Panc1 (cell line): ENCODE results near the gene ACSS3. TPM values are rescaled to one million over a fixed set of nuclear protein-coding genes. Genes with fewer than 3 reads are reported as not detected.

ENCODE experiments used
- ATAC-seq: fragments of 200-7000 bp; cut with Tn5 transposase; 2 replicates; pipeline ENCODE4 v1.9.1; 2020; ENCODE audit warnings: mild to moderate bottlenecking, moderate library complexity
- BruUV-seq: library from RNA; stranded (reverse); fragments of 400-500 nt; replicated peaks from 2 replicates; lab custom pipeline; 2021; lab: Mats Ljungman, UMichigan
- CTCF ChIA-PET: fragments of 300-600 bp; sonication (Branson Sonifier 250); formaldehyde crosslinking; loops from one replicate; lab custom pipeline; 2022; ENCODE audit warnings: antibody characterized with exemption; lab: Charles Lee
- POLR2A ChIA-PET: fragments of 300-600 bp; sonication (Branson Sonifier 250); formaldehyde crosslinking; loops from one replicate; lab custom pipeline; 2022; ENCODE audit warnings: antibody characterized with exemption; lab: Charles Lee
- DNase-seq: peaks from one replicate; pipeline ENCODE4 v3.0.0-alpha.2; 2010; ENCODE audit warnings: low read depth, low spot score
- H3K27ac ChIP-seq: 2 replicates; pipeline ENCODE4 v1.5.1; 2011; ENCODE audit warnings: mild to moderate bottlenecking, low read length, inconsistent platforms
- H3K27me3 ChIP-seq: fragments of 200-500 bp; sonication (Bioruptor generic); 2 replicates; pipeline ENCODE4 v1.6.0; 2014; ENCODE audit warnings: low read length, inconsistent platforms; ENCODE audit not compliant: control insufficient read depth, insufficient read depth
- H3K36me3 ChIP-seq: fragments of 200-500 bp; sonication (Bioruptor generic); 2 replicates; pipeline ENCODE4 v1.5.1; 2014; ENCODE audit warnings: inconsistent platforms, mild to moderate bottlenecking, low read length, moderate library complexity; ENCODE audit not compliant: control insufficient read depth, insufficient read depth
- H3K4me1 ChIP-seq: 2 replicates; pipeline ENCODE4 v1.5.1; 2011; ENCODE audit warnings: inconsistent platforms, mild to moderate bottlenecking, low read length, moderate library complexity; ENCODE audit not compliant: control insufficient read depth, insufficient read depth
- H3K4me3 ChIP-seq, 2 experiments: 2 replicates each; pipeline ENCODE4 v1.5.1; 2011 to 2012; ENCODE audit warnings: low read depth in 2 of 2, low read length in 2 of 2, mild to moderate bottlenecking in 2 of 2, inconsistent platforms in 1 of 2, moderate library complexity in 1 of 2
- H3K9me3 ChIP-seq: fragments of 200-500 bp; sonication (Bioruptor generic); 2 replicates; pipeline ENCODE4 v1.5.1; 2014; ENCODE audit warnings: low read depth, mild to moderate bottlenecking, inconsistent platforms, low read length, moderate library complexity; ENCODE audit not compliant: control insufficient read depth, insufficient read depth
- POLR2AphosphoS5 ChIP-seq: IDR thresholded peaks from 2 replicates; pipeline ENCODE4 v1.6.1; 2012; ENCODE audit warnings: mild to moderate bottlenecking, low read depth, low read length, moderate library complexity
- REST ChIP-seq, 2 experiments: IDR thresholded peaks; 2 replicates each; pipeline ENCODE4 v1.6.1; 2011 to 2012; ENCODE audit warnings: low read depth in 2 of 2, control low read depth in 1 of 2, low read length in 1 of 2, mild to moderate bottlenecking in 1 of 2, moderate library complexity in 1 of 2; ENCODE audit not compliant: insufficient read depth in 1 of 2
- SIN3A ChIP-seq: IDR thresholded peaks from 2 replicates; pipeline ENCODE4 v1.6.1; 2012; ENCODE audit warnings: low read depth, mild to moderate bottlenecking, low read length, moderate library complexity, borderline replicate concordance; ENCODE audit not compliant: insufficient read depth
- TCF7L2 ChIP-seq: IDR thresholded peaks from 2 replicates; pipeline ENCODE4 v1.6.1; 2011; ENCODE audit warnings: mild to moderate bottlenecking, low read depth, low read length, inconsistent platforms
- in situ Hi-C: cut with HindIII; loops from 2 replicates; pipeline ENCODE4 v1.10.0; 2016; ENCODE audit warnings: low sequenced_read_pairs, low pct_unique_long_range_greater_than_20kb
- intact Hi-C: fragments of 100-400 bp; cut with micrococcal nuclease; formaldehyde crosslinking; loops from one replicate; pipeline ENCODE4 v1.10.0; 2022; ENCODE audit not compliant: unreplicated experiment
- total RNA-seq: library from RNA; stranded (reverse); gene quantifications from one replicate; pipeline ENCODE4 v1.2.1, GENCODE V29; 2021; ENCODE audit not compliant: unreplicated experiment
- TF ChIP-seq, protein P1 (sequence below): fragments of 450-650 bp; IDR thresholded peaks from 2 replicates; pipeline ENCODE4 v1.5.1; 2017; ENCODE audit warnings: mild to moderate bottlenecking

Gene ACSS3
- total RNA-seq, 1 experiment from 2014 or later, result 0.10 TPM

DNA sequence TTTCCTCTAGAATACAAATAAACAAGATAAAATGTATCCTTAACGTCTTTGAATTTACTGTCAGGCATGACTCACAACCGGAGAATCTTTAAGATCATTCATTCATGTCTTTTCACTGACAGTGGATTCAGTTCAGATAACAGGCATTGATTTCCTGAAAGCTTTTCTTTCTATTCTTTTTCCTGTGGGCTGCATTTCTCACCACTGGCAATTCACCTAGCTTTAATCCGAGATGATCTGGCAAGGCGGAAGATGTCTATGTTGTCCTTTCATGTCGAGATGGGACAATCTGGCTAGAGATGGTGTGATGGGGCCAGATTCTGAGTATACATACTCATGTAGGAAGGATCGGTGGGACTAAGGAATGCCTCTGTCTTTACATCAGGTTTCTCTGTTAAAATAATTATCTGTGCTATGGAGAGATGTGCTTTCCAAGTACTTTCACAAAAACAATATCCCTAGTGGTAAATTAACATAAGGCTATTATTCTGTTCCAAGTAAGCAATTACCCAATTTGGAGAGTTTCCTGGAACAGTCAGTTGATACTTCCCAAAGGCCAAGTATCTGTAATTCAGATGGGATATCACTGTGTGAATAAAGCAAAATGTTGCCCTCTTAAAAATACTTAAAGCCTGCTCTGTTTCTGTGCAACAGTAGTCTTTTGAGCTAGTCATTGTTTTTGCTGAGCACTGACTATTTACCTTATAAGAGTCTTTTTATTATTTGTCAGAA is 17.8 kb downstream of the ACSS3 start:
- TF ChIP-seq SIN3A (no peak), REST (IDR thresholded peaks at IDR 0.05; ENCODE audit: insufficient read depth in 1 of 2, low read depth in 2 of 2, low read length in 1 of 2) (no peak), TCF7L2 (no peak), POLR2AphosphoS5 (no peak)
- TF ChIP-seq, protein P1, sequence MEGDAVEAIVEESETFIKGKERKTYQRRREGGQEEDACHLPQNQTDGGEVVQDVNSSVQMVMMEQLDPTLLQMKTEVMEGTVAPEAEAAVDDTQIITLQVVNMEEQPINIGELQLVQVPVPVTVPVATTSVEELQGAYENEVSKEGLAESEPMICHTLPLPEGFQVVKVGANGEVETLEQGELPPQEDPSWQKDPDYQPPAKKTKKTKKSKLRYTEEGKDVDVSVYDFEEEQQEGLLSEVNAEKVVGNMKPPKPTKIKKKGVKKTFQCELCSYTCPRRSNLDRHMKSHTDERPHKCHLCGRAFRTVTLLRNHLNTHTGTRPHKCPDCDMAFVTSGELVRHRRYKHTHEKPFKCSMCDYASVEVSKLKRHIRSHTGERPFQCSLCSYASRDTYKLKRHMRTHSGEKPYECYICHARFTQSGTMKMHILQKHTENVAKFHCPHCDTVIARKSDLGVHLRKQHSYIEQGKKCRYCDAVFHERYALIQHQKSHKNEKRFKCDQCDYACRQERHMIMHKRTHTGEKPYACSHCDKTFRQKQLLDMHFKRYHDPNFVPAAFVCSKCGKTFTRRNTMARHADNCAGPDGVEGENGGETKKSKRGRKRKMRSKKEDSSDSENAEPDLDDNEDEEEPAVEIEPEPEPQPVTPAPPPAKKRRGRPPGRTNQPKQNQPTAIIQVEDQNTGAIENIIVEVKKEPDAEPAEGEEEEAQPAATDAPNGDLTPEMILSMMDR, result no peak
- H3K27me3 ChIP-seq, result no peaks in the 10 kb centered on the region
- ATAC-seq (no peak), DNase-seq (no peak)
- no peak overlapping the region for H3K27ac ChIP-seq
- in situ Hi-C loops (no loop called here), intact Hi-C loops (no loop called here)
- ChIA-PET POLR2A (no interaction called here), CTCF (no interaction called here)
- H3K36me3 ChIP-seq, result no peaks in the 10 kb centered on the region
- BruUV-seq, result no TSS peak
- no peaks in the 10 kb centered on the region for H3K9me3 ChIP-seq
- no peaks in the 10 kb centered on the region for H3K4me1 ChIP-seq
- H3K4me3 ChIP-seq, result no peak overlapping the region

DNA sequence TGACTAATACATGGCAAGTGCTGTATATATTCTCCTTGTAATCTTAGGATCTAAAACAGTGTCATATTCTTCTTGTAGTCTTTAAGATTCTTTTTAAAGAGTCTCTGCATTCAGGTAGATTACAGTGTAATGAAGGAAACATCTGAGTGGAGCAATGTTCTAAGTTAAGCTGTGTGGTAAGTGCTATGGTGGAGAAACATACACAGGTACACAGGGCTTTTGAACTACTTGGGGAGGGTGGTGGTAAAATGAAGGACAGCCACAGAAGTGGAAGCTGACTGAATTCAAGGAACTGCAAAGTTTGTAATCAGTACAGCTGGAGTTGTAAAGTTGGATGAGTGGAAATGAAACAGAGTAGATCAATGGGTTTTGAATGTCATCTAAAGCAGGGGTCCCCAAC is 27.8 kb downstream of the ACSS3 start:
- Histone ChIP-seq H3K36me3 (no peaks in the 10 kb centered on the region), H3K4me3 (no peak overlapping the region), H3K9me3 (no peaks in the 10 kb centered on the region), H3K27ac (no peak overlapping the region), H3K27me3 (no peaks in the 10 kb centered on the region), H3K4me1 (no peaks in the 10 kb centered on the region)
- intact Hi-C loops (no loop called here), in situ Hi-C loops (no loop called here)
- ChIA-PET POLR2A (no interaction called here), CTCF (no interaction called here)
- TF ChIP-seq SIN3A, result no peak
- TF ChIP-seq, protein P1, result no peak
- TF ChIP-seq TCF7L2, result no peak
- no peak for TF ChIP-seq POLR2AphosphoS5
- TF ChIP-seq REST (IDR thresholded peaks at IDR 0.05; ENCODE audit: insufficient read depth in 1 of 2, low read depth in 2 of 2, low read length in 1 of 2), result no peak
- DNase-seq (no peak), ATAC-seq (no peak)
- BruUV-seq, result no TSS peak
